ENCODE measurements around the gene SMC6. TPM values are rescaled to one million over a fixed set of nuclear protein-coding genes. Genes with fewer than 3 reads are reported as not detected.

The SMC6 gene
- polyA plus RNA-seq, 1 donor (not counting 4 experiments of a cell fraction or from before 2014, with no cell fraction given): 24.4 TPM

GRCh38 chr2:17615728-17616351, 137.8 kb downstream of the SMC6 start:
- dilution Hi-C loops (cut with MboI; ENCODE audit: extremely low pct_ligation_motif_present, low sequenced_read_pairs): no loop called here
- Histone ChIP-seq H3K4me1 (ENCODE audit: control insufficient read depth, extremely low read depth, insufficient read depth, low read length) (peaks cover 30% of the 10 kb centered on the region), H2AFZ (ENCODE audit: control insufficient read depth, low read length) (peak overlapping the region; percentile 9), H3K9me3 (ENCODE audit: control insufficient read depth, low read depth, low read length) (no peaks in the 10 kb centered on the region), H4K20me1 (ENCODE audit: control insufficient read depth, extremely low read depth, insufficient read depth, low read length) (no peaks in the 10 kb centered on the region), H3K27me3 (ENCODE audit: control insufficient read depth, extremely low read depth, insufficient read depth, low read length) (no peaks in the 10 kb centered on the region), H3K9me1 (ENCODE audit: control insufficient read depth, extremely low read depth, insufficient read depth, low read length) (no peaks in the 10 kb centered on the region), H3K4me2 (ENCODE audit: control insufficient read depth, extremely low read depth, insufficient read depth, low read depth, low read length) (peak overlapping the region; percentile 54), H3K79me2 (ENCODE audit: control insufficient read depth, insufficient read depth, low read length) (no peaks in the 10 kb centered on the region), H3K36me3 (ENCODE audit: control insufficient read depth in 2 of 2, extremely low read depth in 1 of 2, insufficient read depth in 2 of 2, low read length in 2 of 2) (no peaks in the 10 kb centered on the region), H3K9ac (ENCODE audit: control insufficient read depth, extremely low read depth, insufficient read depth, low read length) (no peak overlapping the region), H3K4me3 (ENCODE audit: control insufficient read depth in 2 of 3, extremely low read depth in 1 of 3, insufficient read depth in 2 of 3, low read depth in 1 of 3, low read length in 3 of 3) (no peak overlapping the region), H3K27ac (ENCODE audit: control insufficient read depth, insufficient read depth, low read length) (peak overlapping the region; percentile 68)
- DNase-seq (ENCODE audit: low read depth, low spot score) (peak; percentile 60), FAIRE-seq (peak; percentile 99)
- TF ChIP-seq EZH2 (IDR thresholded peaks at IDR 0.05; ENCODE audit: low read length) (no peak), CTCF (optimal IDR thresholded peaks at IDR 0.05 in 1 of 3, IDR thresholded peaks at IDR 0.05 in 1 of 3, conservative IDR thresholded peaks at IDR 0.05 in 1 of 3; ENCODE audit: extremely low read depth in 1 of 3, insufficient read depth in 2 of 3, low read length in 3 of 3) (no peak)

- no peaks in the 10 kb centered on the region for H3K9me3 ChIP-seq (ENCODE audit: control insufficient read depth, low read depth, low read length)
- no peaks in the 10 kb centered on the region for H3K27me3 ChIP-seq (ENCODE audit: control insufficient read depth, extremely low read depth, insufficient read depth, low read length)
- peak overlapping the region; percentile 9 for H2AFZ ChIP-seq (ENCODE audit: control insufficient read depth, low read length)
- DNase-seq (ENCODE audit: low read depth, low spot score) (no peak), FAIRE-seq (no peak)
- H3K4me1 ChIP-seq (ENCODE audit: control insufficient read depth, extremely low read depth, insufficient read depth, low read length): peaks cover 24% of the 10 kb centered on the region
- TF ChIP-seq EZH2 (IDR thresholded peaks at IDR 0.05; ENCODE audit: low read length): no peak
- TF ChIP-seq CTCF (optimal IDR thresholded peaks at IDR 0.05 in 1 of 3, IDR thresholded peaks at IDR 0.05 in 1 of 3, conservative IDR thresholded peaks at IDR 0.05 in 1 of 3; ENCODE audit: extremely low read depth in 1 of 3, insufficient read depth in 2 of 3, low read length in 3 of 3): no peak
- H3K27ac ChIP-seq (ENCODE audit: control insufficient read depth, insufficient read depth, low read length): peak overlapping the region; percentile 50
- no peak overlapping the region for H3K4me3 ChIP-seq (ENCODE audit: control insufficient read depth in 2 of 3, extremely low read depth in 1 of 3, insufficient read depth in 2 of 3, low read depth in 1 of 3, low read length in 3 of 3)
- H3K9ac ChIP-seq (ENCODE audit: control insufficient read depth, extremely low read depth, insufficient read depth, low read length): no peak overlapping the region
- H3K4me2 ChIP-seq (ENCODE audit: control insufficient read depth, extremely low read depth, insufficient read depth, low read depth, low read length): peak overlapping the region; percentile 54
- dilution Hi-C loops (cut with MboI; ENCODE audit: extremely low pct_ligation_motif_present, low sequenced_read_pairs): no loop called here
- no peaks in the 10 kb centered on the region for H3K79me2 ChIP-seq (ENCODE audit: control insufficient read depth, insufficient read depth, low read length)
- H4K20me1 ChIP-seq (ENCODE audit: control insufficient read depth, extremely low read depth, insufficient read depth, low read length): no peaks in the 10 kb centered on the region
- H3K36me3 ChIP-seq (ENCODE audit: control insufficient read depth in 2 of 2, extremely low read depth in 1 of 2, insufficient read depth in 2 of 2, low read length in 2 of 2): no peaks in the 10 kb centered on the region
- no peaks in the 10 kb centered on the region for H3K9me1 ChIP-seq (ENCODE audit: control insufficient read depth, extremely low read depth, insufficient read depth, low read length)
These were observed 138.5 kb downstream of the SMC6 start for GRCh38 chr2:17615147-17615546.
